ENCODE results near the gene TMEM129.
"Not testable (repeated sequence)": the region's sequence is repeated elsewhere in the genome, so short reads cannot be mapped to it uniquely, and the experiment has no call there.

Gene TMEM129

GRCh38 chr4:1706358-1706757 is 14.8 kb downstream of the TMEM129 start:
- Histone ChIP-seq H3K9me3 (ENCODE audit: control insufficient read depth in 1 of 2, low read length in 2 of 2) (no peaks in the 10 kb centered on the region), H3K27me3 (ENCODE audit: low read depth, low read length) (no peaks in the 10 kb centered on the region), H3K4me3 (ENCODE audit: low read depth in 1 of 2, low read length in 2 of 2) (no peak overlapping the region), H3K36me3 (ENCODE audit: control insufficient read depth in 1 of 2, insufficient read depth in 2 of 2, low read length in 2 of 2) (peaks cover 11 to 12% of the 10 kb centered on the region in 2 donors), H3K27ac (ENCODE audit: low read length) (no peak overlapping the region), H3K4me1 (ENCODE audit: control insufficient read depth in 1 of 2, insufficient read depth in 2 of 2, low read length in 2 of 2) (peaks cover 4 to 13% of the 10 kb centered on the region in 2 donors)

- Histone ChIP-seq H3K4me1 (ENCODE audit: control insufficient read depth in 1 of 2, insufficient read depth in 2 of 2, low read length in 2 of 2) (peaks cover 0 to 7% of the 10 kb centered on the region in 2 donors), H3K36me3 (ENCODE audit: control insufficient read depth in 1 of 2, insufficient read depth in 2 of 2, low read length in 2 of 2) (peaks cover 11 to 12% of the 10 kb centered on the region in 2 donors), H3K27ac (ENCODE audit: low read length) (no peak overlapping the region), H3K27me3 (ENCODE audit: low read depth, low read length) (no peaks in the 10 kb centered on the region), H3K9me3 (ENCODE audit: control insufficient read depth in 1 of 2, low read length in 2 of 2) (no peaks in the 10 kb centered on the region), H3K4me3 (ENCODE audit: low read depth in 1 of 2, low read length in 2 of 2) (no peak overlapping the region)
These were observed 15.4 kb downstream of the TMEM129 start for GRCh38 chr4:1705732-1706131.

- Histone ChIP-seq H3K27me3 (ENCODE audit: low read depth, low read length) (no peaks in the 10 kb centered on the region), H3K36me3 (ENCODE audit: control insufficient read depth in 1 of 2, insufficient read depth in 2 of 2, low read length in 2 of 2) (peaks cover 20% of the 10 kb centered on the region in 2 donors), H3K9me3 (ENCODE audit: control insufficient read depth in 1 of 2, low read length in 2 of 2) (no peaks in the 10 kb centered on the region), H3K4me1 (ENCODE audit: control insufficient read depth in 1 of 2, insufficient read depth in 2 of 2, low read length in 2 of 2) (no peaks in the 10 kb centered on the region), H3K27ac (ENCODE audit: low read length) (no peak overlapping the region), H3K4me3 (ENCODE audit: low read depth in 1 of 2, low read length in 2 of 2) (no peak overlapping the region)
These were observed 17.3 kb downstream of the TMEM129 start for GRCh38 chr4:1703867-1704266.

GRCh38 chr4:1701671-1702070 is 19.5 kb downstream of the TMEM129 start:
- not testable (repeated sequence) for H3K27ac ChIP-seq (ENCODE audit: low read length); H3K4me3 ChIP-seq (ENCODE audit: low read depth in 1 of 2, low read length in 2 of 2); H3K27me3 ChIP-seq (ENCODE audit: low read depth, low read length); H3K4me1 ChIP-seq (ENCODE audit: control insufficient read depth in 1 of 2, insufficient read depth in 2 of 2, low read length in 2 of 2); H3K9me3 ChIP-seq (ENCODE audit: control insufficient read depth in 1 of 2, low read length in 2 of 2)
- peaks cover 21 to 32% of the 10 kb centered on the region in 2 donors for H3K36me3 ChIP-seq (ENCODE audit: control insufficient read depth in 1 of 2, insufficient read depth in 2 of 2, low read length in 2 of 2)

GRCh38 chr4:1695913-1696312 is 25.2 kb downstream of the TMEM129 start:
- Histone ChIP-seq H3K9me3 (ENCODE audit: control insufficient read depth in 1 of 2, low read length in 2 of 2) (no peaks in the 10 kb centered on the region), H3K36me3 (ENCODE audit: control insufficient read depth in 1 of 2, insufficient read depth in 2 of 2, low read length in 2 of 2) (peaks cover 42 to 66% of the 10 kb centered on the region in 2 donors), H3K27me3 (ENCODE audit: low read depth, low read length) (no peaks in the 10 kb centered on the region), H3K4me1 (ENCODE audit: control insufficient read depth in 1 of 2, insufficient read depth in 2 of 2, low read length in 2 of 2) (no peaks in the 10 kb centered on the region), H3K4me3 (ENCODE audit: low read depth in 1 of 2, low read length in 2 of 2) (no peak overlapping the region), H3K27ac (ENCODE audit: low read length) (no peak overlapping the region)

- H3K36me3 ChIP-seq (ENCODE audit: control insufficient read depth in 1 of 2, insufficient read depth in 2 of 2, low read length in 2 of 2): peaks cover 33 to 58% of the 10 kb centered on the region in 2 donors
- no peak overlapping the region for H3K4me3 ChIP-seq (ENCODE audit: low read depth in 1 of 2, low read length in 2 of 2)
- H3K4me1 ChIP-seq (ENCODE audit: control insufficient read depth in 1 of 2, insufficient read depth in 2 of 2, low read length in 2 of 2): no peaks in the 10 kb centered on the region
- no peak overlapping the region for H3K27ac ChIP-seq (ENCODE audit: low read length)
- H3K9me3 ChIP-seq (ENCODE audit: control insufficient read depth in 1 of 2, low read length in 2 of 2): no peaks in the 10 kb centered on the region
- no peaks in the 10 kb centered on the region for H3K27me3 ChIP-seq (ENCODE audit: low read depth, low read length)
These were observed 27.8 kb downstream of the TMEM129 start for GRCh38 chr4:1693131-1693896.

- Histone ChIP-seq H3K9me3 (ENCODE audit: control insufficient read depth in 1 of 2, low read length in 2 of 2) (no peaks in the 10 kb centered on the region), H3K4me1 (ENCODE audit: control insufficient read depth in 1 of 2, insufficient read depth in 2 of 2, low read length in 2 of 2) (no peaks in the 10 kb centered on the region), H3K36me3 (ENCODE audit: control insufficient read depth in 1 of 2, insufficient read depth in 2 of 2, low read length in 2 of 2) (peaks cover 33 to 50% of the 10 kb centered on the region in 2 donors), H3K27me3 (ENCODE audit: low read depth, low read length) (no peaks in the 10 kb centered on the region), H3K27ac (ENCODE audit: low read length) (no peak overlapping the region), H3K4me3 (ENCODE audit: low read depth in 1 of 2, low read length in 2 of 2) (no peak overlapping the region)
These were observed 29.3 kb downstream of the TMEM129 start for GRCh38 chr4:1691737-1692373.

- Histone ChIP-seq H3K36me3 (ENCODE audit: control insufficient read depth in 1 of 2, insufficient read depth in 2 of 2, low read length in 2 of 2) (peaks cover 28 to 44% of the 10 kb centered on the region in 2 donors), H3K4me1 (ENCODE audit: control insufficient read depth in 1 of 2, insufficient read depth in 2 of 2, low read length in 2 of 2) (no peaks in the 10 kb centered on the region), H3K27ac (ENCODE audit: low read length) (no peak overlapping the region), H3K9me3 (ENCODE audit: control insufficient read depth in 1 of 2, low read length in 2 of 2) (no peaks in the 10 kb centered on the region), H3K4me3 (ENCODE audit: low read depth in 1 of 2, low read length in 2 of 2) (no peak overlapping the region), H3K27me3 (ENCODE audit: low read depth, low read length) (no peaks in the 10 kb centered on the region)
These were observed 30.4 kb downstream of the TMEM129 start for GRCh38 chr4:1690698-1691097.

- no peak overlapping the region for H3K27ac ChIP-seq (ENCODE audit: low read length)
- peaks cover 4 to 12% of the 10 kb centered on the region in 2 donors for H3K36me3 ChIP-seq (ENCODE audit: control insufficient read depth in 1 of 2, insufficient read depth in 2 of 2, low read length in 2 of 2)
- no peak overlapping the region for H3K4me3 ChIP-seq (ENCODE audit: low read depth in 1 of 2, low read length in 2 of 2)
- H3K4me1 ChIP-seq (ENCODE audit: control insufficient read depth in 1 of 2, insufficient read depth in 2 of 2, low read length in 2 of 2): peaks cover 0 to 7% of the 10 kb centered on the region in 2 donors
- H3K27me3 ChIP-seq (ENCODE audit: low read depth, low read length): no peaks in the 10 kb centered on the region
- H3K9me3 ChIP-seq (ENCODE audit: control insufficient read depth in 1 of 2, low read length in 2 of 2): no peaks in the 10 kb centered on the region
These were observed 34.6 kb downstream of the TMEM129 start for GRCh38 chr4:1686440-1687036.

GRCh38 chr4:1685235-1686150 is 35.6 kb downstream of the TMEM129 start:
- Histone ChIP-seq H3K36me3 (ENCODE audit: control insufficient read depth in 1 of 2, insufficient read depth in 2 of 2, low read length in 2 of 2) (peaks cover 0 to 1% of the 10 kb centered on the region in 2 donors), H3K9me3 (ENCODE audit: control insufficient read depth in 1 of 2, low read length in 2 of 2) (no peaks in the 10 kb centered on the region), H3K27me3 (ENCODE audit: low read depth, low read length) (no peaks in the 10 kb centered on the region), H3K4me3 (ENCODE audit: low read depth in 1 of 2, low read length in 2 of 2) (peak overlapping the region in 1 of 2 donors; percentile 68), H3K4me1 (ENCODE audit: control insufficient read depth in 1 of 2, insufficient read depth in 2 of 2, low read length in 2 of 2) (peaks cover 0 to 7% of the 10 kb centered on the region in 2 donors), H3K27ac (ENCODE audit: low read length) (no peak overlapping the region)

Data from muscle layer of duodenum (tissue), 2 donors.